ENCODE results near the gene TRAP1.
A peak's percentile ranks its signal among the peaks of the same experiment; 100 is the strongest.

The TRAP1 gene

GRCh38 chr16:3737181-3737580, 19.9 kb upstream of the TRAP1 start:
- H3K9me3 ChIP-seq (ENCODE audit: insufficient read depth, low read length) = peaks cover 14% of the 10 kb centered on the region; the same call in 1 of the 2 replicates
- peak; percentile 72 for DNase-seq (ENCODE audit: low read depth, low spot score)
- no peak overlapping the region for H3K4me3 ChIP-seq (ENCODE audit: insufficient read length, low read depth)
- TF ChIP-seq YY1 (IDR thresholded peaks at IDR 0.05; ENCODE audit: insufficient read depth, insufficient read length) = no peak
- no peak for TF ChIP-seq ZNF274 (IDR thresholded peaks at IDR 0.05; ENCODE audit: low read depth, low read length)
- no peak for TF ChIP-seq SUZ12 (IDR thresholded peaks at IDR 0.05; ENCODE audit: extremely low read depth, insufficient read depth, insufficient read length)
- H3K9ac ChIP-seq (ENCODE audit: insufficient read length, low read depth) = no peak overlapping the region
- H3K36me3 ChIP-seq (ENCODE audit: insufficient read depth, insufficient read length, low read length) = peaks cover 75% of the 10 kb centered on the region
- peaks cover 26% of the 10 kb centered on the region for H3K4me1 ChIP-seq (ENCODE audit: insufficient read depth, insufficient read length)
- H3K27me3 ChIP-seq (ENCODE audit: insufficient read depth, insufficient read length) = no peaks in the 10 kb centered on the region

DNA sequence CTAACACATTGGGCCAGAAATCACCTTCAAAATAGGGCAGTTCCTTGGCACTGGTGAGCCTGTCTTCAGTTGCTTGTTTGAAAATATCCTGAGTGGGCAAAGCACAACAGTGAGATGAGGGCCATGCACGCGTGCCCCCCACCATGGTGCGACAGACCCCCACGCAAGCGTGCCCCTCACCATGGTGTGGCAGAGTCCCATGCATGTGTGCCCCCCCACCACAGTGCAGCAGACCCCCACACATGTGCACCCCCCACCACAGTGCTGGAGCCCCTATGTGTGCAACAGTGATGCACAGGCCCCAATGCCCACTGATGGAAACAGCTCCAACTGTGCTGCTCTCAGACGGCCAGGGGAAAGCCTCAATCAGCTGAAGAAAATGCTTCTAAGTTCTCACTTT, 18.8 kb upstream of the TRAP1 start:
- no peak for DNase-seq (ENCODE audit: low read depth, low spot score)
- Histone ChIP-seq H3K4me1 (ENCODE audit: insufficient read depth, insufficient read length) (peaks cover 34% of the 10 kb centered on the region), H3K9ac (ENCODE audit: insufficient read length, low read depth) (peak overlapping the region; percentile 23), H3K36me3 (ENCODE audit: insufficient read depth, insufficient read length, low read length) (peaks cover 78% of the 10 kb centered on the region), H3K4me3 (ENCODE audit: insufficient read length, low read depth) (no peak overlapping the region), H3K27me3 (ENCODE audit: insufficient read depth, insufficient read length) (no peaks in the 10 kb centered on the region), H3K9me3 (ENCODE audit: insufficient read depth, low read length) (peaks cover 14% of the 10 kb centered on the region; the same call in 1 of the 2 replicates)
- TF ChIP-seq YY1 (IDR thresholded peaks at IDR 0.05; ENCODE audit: insufficient read depth, insufficient read length) = no peak
- no peak for TF ChIP-seq SUZ12 (IDR thresholded peaks at IDR 0.05; ENCODE audit: extremely low read depth, insufficient read depth, insufficient read length)
- TF ChIP-seq ZNF274 (IDR thresholded peaks at IDR 0.05; ENCODE audit: low read depth, low read length) = no peak

DNA sequence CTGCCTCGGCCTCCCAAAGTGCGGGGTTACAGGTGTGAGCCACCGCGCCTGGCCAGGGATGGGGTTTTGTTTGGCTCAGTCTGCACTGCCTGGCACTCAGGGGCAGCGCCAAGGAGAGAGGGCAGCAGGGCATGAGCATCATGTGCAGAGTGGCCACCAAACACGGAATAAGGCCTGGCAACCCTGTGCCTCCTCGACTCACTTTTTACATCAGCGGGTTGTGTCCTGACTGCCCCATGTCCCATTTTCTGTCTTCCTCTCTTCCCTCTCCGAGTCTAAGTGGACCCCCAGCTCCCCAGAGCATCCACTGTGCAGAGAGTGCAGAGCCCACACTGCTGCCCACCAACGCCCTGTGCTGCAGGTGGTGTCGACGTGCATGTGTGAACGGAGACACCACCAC, 18.2 kb upstream of the TRAP1 start:
- TF ChIP-seq SUZ12 (IDR thresholded peaks at IDR 0.05; ENCODE audit: extremely low read depth, insufficient read depth, insufficient read length) = no peak
- TF ChIP-seq YY1 (IDR thresholded peaks at IDR 0.05; ENCODE audit: insufficient read depth, insufficient read length) = no peak
- no peak for TF ChIP-seq ZNF274 (IDR thresholded peaks at IDR 0.05; ENCODE audit: low read depth, low read length)
- peaks cover 14% of the 10 kb centered on the region; the same call in 1 of the 2 replicates for H3K9me3 ChIP-seq (ENCODE audit: insufficient read depth, low read length)
- peaks cover 78% of the 10 kb centered on the region for H3K36me3 ChIP-seq (ENCODE audit: insufficient read depth, insufficient read length, low read length)
- no peak overlapping the region for H3K4me3 ChIP-seq (ENCODE audit: insufficient read length, low read depth)
- peak overlapping the region; percentile 23 for H3K9ac ChIP-seq (ENCODE audit: insufficient read length, low read depth)
- DNase-seq (ENCODE audit: low read depth, low spot score) = no peak
- H3K4me1 ChIP-seq (ENCODE audit: insufficient read depth, insufficient read length) = peaks cover 35% of the 10 kb centered on the region
- H3K27me3 ChIP-seq (ENCODE audit: insufficient read depth, insufficient read length) = no peaks in the 10 kb centered on the region

DNA sequence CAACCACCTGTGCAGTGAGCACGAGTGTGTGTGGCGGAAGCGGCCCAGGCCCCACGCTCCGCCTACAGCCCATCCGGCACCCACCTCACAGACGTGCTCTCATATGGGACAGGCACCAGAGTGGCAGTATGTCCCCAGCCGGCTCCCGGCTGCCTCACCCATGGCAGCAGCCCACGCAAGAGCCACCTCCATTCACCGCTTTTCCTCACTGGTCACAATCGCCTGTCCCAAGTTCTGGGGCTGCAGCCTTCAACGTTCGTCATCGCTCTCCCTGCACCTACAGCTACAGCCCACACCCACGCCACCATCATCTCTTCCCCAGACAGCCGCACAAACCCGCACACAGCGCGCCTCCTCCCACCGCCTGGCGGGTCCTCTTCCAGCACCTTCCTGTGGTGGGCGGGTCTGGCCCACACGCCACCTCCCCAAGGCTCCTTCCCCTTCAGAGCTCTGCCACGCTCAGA, 17.5 kb upstream of the TRAP1 start:
- Histone ChIP-seq H3K9me3 (ENCODE audit: insufficient read depth, low read length) (peaks cover 14% of the 10 kb centered on the region; the same call in 1 of the 2 replicates), H3K9ac (ENCODE audit: insufficient read length, low read depth) (no peak overlapping the region), H3K4me3 (ENCODE audit: insufficient read length, low read depth) (no peak overlapping the region), H3K27me3 (ENCODE audit: insufficient read depth, insufficient read length) (no peaks in the 10 kb centered on the region), H3K4me1 (ENCODE audit: insufficient read depth, insufficient read length) (peaks cover 35% of the 10 kb centered on the region), H3K36me3 (ENCODE audit: insufficient read depth, insufficient read length, low read length) (peaks cover 79% of the 10 kb centered on the region)
- no peak for TF ChIP-seq ZNF274 (IDR thresholded peaks at IDR 0.05; ENCODE audit: low read depth, low read length)
- no peak for TF ChIP-seq SUZ12 (IDR thresholded peaks at IDR 0.05; ENCODE audit: extremely low read depth, insufficient read depth, insufficient read length)
- no peak for TF ChIP-seq YY1 (IDR thresholded peaks at IDR 0.05; ENCODE audit: insufficient read depth, insufficient read length)
- no peak for DNase-seq (ENCODE audit: low read depth, low spot score)

DNA sequence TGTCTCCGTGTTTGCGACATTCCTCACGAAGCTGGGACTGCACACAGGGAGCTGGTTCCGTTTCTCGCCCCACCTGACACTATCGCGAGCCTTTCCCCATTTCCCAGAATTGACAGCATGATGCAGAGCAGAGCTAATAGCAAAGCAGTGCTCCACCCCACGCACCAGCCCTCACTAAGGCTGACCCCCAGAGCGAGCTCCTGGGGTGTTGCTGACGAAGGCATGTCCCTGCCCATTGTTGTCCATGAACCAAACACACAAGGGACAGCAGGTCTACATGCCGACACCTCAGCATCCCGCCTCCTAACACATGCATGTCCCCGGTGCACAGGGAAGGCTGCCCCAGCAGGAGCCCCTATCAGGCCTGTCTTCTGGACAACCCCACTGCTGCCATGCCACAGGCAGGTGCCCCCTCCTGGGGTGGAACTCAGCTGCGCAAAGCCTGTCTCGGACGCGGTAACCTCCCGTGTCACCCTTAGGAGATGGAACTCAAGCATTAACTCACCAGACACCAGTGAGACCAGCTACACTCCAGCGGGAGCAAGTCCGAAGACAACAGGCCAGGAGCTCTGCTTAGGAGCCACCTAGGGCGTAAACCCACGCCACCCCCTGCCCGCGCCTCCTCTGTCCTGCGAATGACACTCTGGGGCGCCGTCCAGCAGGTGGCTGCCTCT, 16.9 kb upstream of the TRAP1 start:
- Histone ChIP-seq H3K27me3 (ENCODE audit: insufficient read depth, insufficient read length) (no peaks in the 10 kb centered on the region), H3K9me3 (ENCODE audit: insufficient read depth, low read length) (peaks cover 14% of the 10 kb centered on the region; the same call in 1 of the 2 replicates), H3K9ac (ENCODE audit: insufficient read length, low read depth) (no peak overlapping the region), H3K4me1 (ENCODE audit: insufficient read depth, insufficient read length) (peaks cover 35% of the 10 kb centered on the region), H3K4me3 (ENCODE audit: insufficient read length, low read depth) (no peak overlapping the region), H3K36me3 (ENCODE audit: insufficient read depth, insufficient read length, low read length) (peaks cover 79% of the 10 kb centered on the region)
- no peak for TF ChIP-seq ZNF274 (IDR thresholded peaks at IDR 0.05; ENCODE audit: low read depth, low read length)
- TF ChIP-seq SUZ12 (IDR thresholded peaks at IDR 0.05; ENCODE audit: extremely low read depth, insufficient read depth, insufficient read length) = no peak
- no peak for DNase-seq (ENCODE audit: low read depth, low spot score)

- H3K4me1 ChIP-seq (ENCODE audit: insufficient read depth, insufficient read length) = peaks cover 37% of the 10 kb centered on the region
- TF ChIP-seq YY1 (IDR thresholded peaks at IDR 0.05; ENCODE audit: insufficient read depth, insufficient read length) = no peak
- peaks cover 14% of the 10 kb centered on the region; the same call in 1 of the 2 replicates for H3K9me3 ChIP-seq (ENCODE audit: insufficient read depth, low read length)
- no peak for DNase-seq (ENCODE audit: low read depth, low spot score)
- no peak overlapping the region for H3K4me3 ChIP-seq (ENCODE audit: insufficient read length, low read depth)
- H3K9ac ChIP-seq (ENCODE audit: insufficient read length, low read depth) = peak overlapping the region; percentile 50
- H3K27me3 ChIP-seq (ENCODE audit: insufficient read depth, insufficient read length) = no peaks in the 10 kb centered on the region
- peaks cover 82% of the 10 kb centered on the region for H3K36me3 ChIP-seq (ENCODE audit: insufficient read depth, insufficient read length, low read length)
Observed at GRCh38 chr16:3732171-3732570, 14.8 kb upstream of the TRAP1 start.

DNA sequence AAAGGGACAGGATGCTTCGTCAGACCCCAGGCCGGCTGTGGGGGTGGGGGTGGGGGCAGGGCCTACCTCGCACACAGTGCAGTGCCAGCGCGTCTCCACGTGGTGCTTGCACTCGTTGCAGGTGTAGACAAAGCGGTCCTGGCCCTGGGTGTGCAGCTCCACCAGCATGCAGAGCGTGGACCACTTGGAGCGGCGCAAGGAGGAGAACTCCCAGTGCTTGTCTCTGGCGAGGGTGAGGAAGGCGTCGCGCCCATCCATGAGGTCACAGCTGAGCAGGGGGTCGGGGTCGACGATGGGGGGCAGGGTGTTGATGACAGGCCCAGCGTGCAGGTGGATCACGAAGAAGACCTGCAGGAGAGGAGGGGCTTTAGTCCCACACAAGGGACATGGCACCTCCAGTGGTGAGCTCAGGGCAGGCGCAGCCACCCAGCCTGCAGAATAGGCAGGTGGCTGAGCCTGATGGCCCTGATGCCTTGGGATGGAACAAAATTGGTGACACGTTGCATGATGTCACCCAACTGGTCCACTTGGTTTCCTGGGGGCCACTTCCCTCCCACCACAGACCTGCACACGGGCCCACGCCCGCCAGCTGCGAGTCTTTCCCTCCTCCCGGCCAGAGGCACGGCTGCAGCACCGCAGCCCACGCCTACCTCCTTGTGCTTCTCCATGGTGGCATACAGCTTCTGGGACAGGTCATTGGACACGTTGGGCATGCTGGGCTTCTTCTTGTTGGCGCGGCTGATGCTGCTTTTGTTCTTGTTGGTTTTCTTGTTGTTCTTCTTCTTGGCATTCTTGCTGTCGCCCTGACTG, 14.0 kb upstream of the TRAP1 start:
- no peak for DNase-seq (ENCODE audit: low read depth, low spot score)
- peaks cover 14% of the 10 kb centered on the region; the same call in 1 of the 2 replicates for H3K9me3 ChIP-seq (ENCODE audit: insufficient read depth, low read length)
- H3K4me3 ChIP-seq (ENCODE audit: insufficient read length, low read depth) = no peak overlapping the region
- H3K4me1 ChIP-seq (ENCODE audit: insufficient read depth, insufficient read length) = peaks cover 31% of the 10 kb centered on the region
- H3K27me3 ChIP-seq (ENCODE audit: insufficient read depth, insufficient read length) = no peaks in the 10 kb centered on the region
- TF ChIP-seq YY1 (IDR thresholded peaks at IDR 0.05; ENCODE audit: insufficient read depth, insufficient read length) = no peak
- no peak for TF ChIP-seq ZNF274 (IDR thresholded peaks at IDR 0.05; ENCODE audit: low read depth, low read length)
- TF ChIP-seq SUZ12 (IDR thresholded peaks at IDR 0.05; ENCODE audit: extremely low read depth, insufficient read depth, insufficient read length) = no peak
- peaks cover 81% of the 10 kb centered on the region for H3K36me3 ChIP-seq (ENCODE audit: insufficient read depth, insufficient read length, low read length)
- peak overlapping the region; percentile 32 for H3K9ac ChIP-seq (ENCODE audit: insufficient read length, low read depth)
